HG03097 (cell line): ENCODE measurements around the gene S100A9.

Source experiments
- ATAC-seq: cut with Tn5 transposase; IDR thresholded peaks from one replicate; pipeline ENCODE4 v1.9.1; 2021; ENCODE audit not compliant: unreplicated experiment, low FRiP score

S100A9 gene

DNA sequence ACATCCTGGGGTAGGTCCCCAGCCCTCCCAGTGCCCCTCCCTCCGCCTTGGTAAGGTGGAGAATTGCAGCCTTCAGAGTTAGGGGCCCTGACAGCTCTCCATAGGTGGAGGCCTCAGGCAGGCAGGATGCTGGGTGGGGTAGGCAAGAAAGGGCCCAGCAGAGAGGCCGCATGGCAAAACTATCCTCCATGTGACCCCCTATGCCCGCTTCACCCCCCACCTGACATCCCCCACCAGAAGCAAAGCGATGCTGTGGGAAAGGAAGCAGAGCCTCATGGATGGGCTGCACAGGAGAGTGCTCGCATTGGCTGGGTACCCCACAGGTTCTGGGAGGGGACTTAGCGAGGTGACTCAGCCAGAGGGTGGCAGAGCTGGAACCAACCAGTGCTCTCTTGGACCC is 1.6 kb downstream of the S100A9 start:
- no peak for ATAC-seq

DNA sequence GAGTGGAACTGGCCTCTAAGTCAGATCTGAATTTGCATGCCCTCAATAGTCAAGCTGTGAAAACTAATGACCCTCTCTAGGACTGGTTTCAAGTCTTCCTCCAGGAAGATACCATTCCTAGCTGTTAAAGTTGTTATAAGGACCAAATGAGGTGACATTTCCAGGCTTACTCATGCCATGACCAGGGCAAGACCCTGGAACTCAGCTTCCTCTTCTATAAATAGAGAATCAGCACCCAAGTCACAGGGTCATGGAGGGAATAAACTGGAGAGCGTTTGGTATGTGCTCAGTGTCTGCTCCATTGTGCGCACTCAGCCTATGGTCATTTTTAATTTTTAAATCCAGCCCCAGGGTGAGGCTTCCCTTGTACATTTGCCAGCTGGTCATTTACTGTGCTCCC is 2.5 kb downstream of the S100A9 start:
- no peak for ATAC-seq

DNA sequence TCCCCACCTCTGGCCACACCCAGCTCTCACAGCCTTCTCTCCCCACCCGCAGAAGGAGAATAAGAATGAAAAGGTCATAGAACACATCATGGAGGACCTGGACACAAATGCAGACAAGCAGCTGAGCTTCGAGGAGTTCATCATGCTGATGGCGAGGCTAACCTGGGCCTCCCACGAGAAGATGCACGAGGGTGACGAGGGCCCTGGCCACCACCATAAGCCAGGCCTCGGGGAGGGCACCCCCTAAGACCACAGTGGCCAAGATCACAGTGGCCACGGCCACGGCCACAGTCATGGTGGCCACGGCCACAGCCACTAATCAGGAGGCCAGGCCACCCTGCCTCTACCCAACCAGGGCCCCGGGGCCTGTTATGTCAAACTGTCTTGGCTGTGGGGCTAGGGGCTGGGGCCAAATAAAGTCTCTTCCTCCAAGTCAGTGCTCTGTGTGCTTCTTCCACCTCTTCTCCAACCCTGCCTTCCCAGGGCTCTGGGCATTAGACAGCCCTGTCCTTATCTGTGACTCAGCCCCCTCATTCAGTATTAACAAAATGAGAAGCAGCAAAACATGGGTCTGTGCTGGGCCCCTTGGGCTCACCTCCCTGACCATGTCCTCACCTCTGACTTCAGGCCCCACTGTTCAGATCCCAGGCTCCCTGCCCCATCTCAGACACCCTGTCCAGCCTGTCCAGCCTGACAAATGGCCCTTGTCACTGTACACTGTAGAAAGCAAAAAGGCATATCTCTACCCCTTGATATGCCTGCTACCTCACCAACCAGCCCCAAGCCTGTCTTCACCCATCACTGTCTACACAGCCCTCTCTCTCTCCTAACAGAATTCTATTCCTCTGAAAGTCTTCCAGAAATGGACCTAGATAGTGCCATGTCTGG is 3.2 kb downstream of the S100A9 start:
- ATAC-seq = no peak

DNA sequence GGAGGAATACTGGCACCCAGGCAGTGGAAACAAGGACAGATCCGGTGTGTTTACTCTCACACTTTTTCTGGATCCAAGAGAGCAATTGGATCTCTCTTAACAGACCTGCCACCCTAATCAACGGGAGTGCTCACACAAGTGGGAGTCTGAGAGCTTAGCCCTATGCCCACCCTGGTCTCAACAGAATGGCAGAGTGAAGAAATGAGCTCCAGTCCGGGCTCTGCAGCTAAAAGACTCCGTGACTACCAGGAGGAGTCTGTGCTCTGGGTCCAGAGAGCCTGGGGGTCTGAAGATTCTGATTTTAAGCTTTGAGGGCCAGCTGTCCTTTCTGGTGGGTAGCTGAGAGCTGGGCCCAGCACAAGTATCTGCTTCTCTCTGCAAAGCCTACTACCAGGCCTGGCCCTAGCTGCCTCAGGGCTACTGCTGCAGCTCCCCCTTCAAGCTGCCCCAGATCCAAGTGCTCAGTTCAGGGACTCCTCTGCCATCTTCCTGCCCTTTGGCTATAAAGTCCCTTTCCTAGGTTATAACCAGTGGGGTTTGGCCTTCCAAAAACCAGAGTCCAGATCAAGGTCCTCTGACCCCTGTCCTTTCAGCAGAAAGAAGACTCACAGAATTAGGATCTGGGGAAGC is 3.9 kb downstream of the S100A9 start:
- ATAC-seq = no peak

DNA sequence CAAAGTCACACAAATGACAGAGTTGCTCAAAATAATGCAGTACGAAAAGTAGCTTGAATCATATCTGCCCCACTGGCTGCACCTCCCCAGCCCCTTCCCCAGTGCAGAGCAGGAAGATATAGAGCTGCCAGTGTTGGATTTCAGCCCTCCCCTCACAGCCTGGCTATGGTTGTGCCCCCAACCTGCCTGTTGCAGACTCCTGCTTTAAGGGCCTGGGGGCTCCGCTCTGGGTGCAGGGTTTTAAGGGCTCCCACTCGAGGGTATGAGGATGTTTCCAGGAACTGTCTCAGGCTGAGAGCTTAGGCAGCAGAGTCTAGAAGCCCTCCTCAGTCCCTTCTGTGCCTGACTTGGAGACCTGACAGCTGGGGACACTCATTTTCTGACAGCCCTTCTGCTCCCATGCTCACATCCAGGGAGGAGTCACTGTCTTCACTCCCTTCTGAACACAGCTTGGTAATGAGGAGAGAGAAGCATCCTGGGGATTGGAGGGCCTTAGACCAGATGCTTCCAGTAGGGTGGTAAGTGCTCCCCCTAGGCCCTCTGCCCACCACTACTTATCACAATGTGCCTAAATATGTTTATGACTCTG is 4.6 kb downstream of the S100A9 start:
- no peak for ATAC-seq

DNA sequence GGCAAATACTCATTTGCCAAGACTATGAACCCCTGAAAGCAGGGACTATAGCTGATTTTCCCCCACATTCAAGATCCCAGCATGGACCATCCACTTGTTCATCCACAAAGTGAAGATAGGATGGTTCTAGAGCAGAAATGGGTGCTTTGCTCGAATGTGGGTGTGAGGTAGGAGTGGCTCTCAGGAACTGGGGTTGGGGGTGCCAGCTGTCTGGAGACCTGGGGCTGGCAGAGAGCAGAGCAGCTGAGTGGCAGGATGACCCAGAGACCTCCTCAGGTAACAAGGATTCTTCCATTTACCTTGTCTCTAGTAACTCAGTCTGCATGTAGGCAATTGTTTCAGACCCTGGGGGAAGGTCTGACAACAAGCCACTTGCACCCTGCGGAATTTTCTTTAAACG is 6.0 kb downstream of the S100A9 start:
- ATAC-seq = no peak

DNA sequence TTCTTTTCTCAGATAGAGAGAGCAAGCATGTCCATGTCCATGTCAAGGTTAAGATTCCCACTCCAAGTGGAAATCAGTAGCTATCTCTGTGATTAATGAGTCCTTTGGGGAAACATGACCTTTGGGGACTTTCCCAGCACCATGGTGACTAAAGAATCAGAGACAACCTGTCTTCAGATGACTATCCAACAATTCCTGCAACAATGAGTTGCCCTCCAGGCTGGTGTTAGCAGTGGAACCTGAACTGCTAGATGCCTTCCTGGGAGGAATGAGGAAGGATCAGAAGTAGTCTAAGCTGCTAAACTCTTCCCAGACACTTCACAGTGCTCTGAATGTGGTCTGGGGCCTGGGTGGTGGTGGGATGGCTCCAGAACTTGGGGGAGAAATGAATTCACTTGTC is 6.5 kb downstream of the S100A9 start:
- no peak for ATAC-seq

DNA sequence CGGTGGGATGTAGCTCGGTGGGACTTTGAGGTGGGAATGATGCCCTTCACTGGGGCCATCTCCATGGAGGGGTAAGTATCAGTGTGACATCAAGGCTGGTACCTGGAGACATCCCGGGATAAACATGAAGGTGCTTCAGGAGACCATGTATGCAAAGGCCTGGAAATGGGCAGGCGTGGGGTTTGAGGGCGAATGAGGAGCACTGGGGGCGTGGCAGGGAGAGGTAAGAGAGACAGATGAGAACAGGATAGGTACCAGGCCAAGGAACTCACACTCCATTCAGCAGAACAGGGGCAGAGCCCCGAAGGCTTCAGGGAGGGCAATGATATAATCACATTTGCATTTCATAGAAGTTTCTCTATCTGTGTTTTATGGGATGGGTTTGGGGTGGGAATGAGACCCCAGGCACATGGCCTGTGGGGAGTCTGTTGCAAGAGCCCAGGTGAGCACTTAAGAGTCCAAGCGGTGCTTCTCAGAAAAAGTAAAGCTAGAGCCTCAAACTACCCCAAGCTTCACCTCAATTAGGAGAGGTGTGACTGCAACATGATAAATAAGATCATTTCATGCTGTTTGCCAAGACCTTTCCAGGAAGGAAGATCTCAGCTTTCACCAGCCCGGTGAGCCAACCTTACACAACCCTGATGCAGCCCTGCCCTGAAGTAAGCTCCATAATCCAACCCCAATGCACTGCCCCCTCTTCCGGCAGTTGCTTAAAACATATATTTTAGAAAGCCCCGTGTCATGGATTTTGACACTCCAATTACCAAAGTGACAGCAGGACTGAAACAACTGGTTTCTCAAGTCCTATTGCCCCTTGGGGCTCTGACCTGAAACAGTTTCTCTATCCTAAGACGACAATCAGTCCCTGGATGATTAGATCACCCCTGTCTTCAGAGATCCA is 7.4 kb downstream of the S100A9 start:
- ATAC-seq = no peak

DNA sequence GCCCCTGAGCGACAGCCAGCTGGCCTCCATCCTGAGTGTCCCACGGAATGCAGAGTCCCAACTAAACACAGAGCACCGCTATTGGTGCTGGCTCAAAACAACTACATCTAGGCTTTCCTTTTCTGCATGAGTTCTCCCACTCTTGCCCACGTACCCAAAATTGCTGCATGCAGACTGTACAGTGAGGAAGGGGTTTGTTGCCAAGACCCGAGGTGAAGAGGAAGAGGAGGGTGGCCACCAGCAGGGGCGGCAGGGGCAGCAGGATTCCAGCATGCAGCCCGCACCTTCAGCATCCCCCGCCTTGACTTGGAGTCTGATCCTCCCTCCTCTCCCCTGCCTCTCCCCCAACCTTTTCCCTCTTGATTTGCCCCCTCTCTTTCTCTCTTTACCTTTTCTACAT is 8.0 kb downstream of the S100A9 start:
- ATAC-seq = no peak

DNA sequence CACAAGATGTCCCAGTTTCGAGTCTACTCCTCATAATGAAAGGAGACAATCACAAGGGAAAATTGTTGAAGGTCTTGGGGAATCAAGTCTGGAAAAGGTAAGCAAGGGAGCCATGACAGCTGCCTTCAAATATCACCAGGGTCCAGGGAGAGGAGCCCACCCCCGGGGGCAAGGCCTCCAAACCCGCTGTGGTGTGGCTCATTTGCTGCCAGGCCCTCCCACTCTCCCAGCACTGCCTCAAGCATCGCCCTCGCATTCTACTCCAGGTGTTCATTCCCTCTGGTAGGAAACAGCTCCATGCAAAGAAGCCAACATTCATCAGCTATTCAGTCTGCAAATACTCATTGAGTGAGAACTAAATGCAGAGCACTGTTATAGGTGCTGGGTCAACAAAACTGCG is 8.6 kb downstream of the S100A9 start:
- ATAC-seq = no peak

DNA sequence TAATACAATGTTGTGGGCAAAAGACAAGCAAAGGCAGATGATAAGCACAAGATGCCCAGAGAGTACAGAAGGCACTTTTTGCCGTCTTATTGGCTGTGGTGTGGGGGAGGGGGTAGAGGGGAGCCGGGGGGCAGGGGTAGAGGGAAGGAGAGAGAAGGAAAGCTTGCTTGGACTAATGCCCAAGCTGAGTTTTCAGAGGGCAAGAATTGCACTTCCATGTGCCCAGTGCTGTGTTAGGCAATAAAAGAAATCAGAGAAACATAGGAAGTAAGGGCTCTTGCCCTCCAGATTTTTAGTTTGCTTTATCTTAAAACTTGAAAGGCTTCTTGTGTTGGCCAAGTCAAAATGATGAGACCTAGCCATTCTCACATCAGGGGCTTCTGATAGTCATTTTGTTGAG is 9.4 kb downstream of the S100A9 start:
- no peak for ATAC-seq

DNA sequence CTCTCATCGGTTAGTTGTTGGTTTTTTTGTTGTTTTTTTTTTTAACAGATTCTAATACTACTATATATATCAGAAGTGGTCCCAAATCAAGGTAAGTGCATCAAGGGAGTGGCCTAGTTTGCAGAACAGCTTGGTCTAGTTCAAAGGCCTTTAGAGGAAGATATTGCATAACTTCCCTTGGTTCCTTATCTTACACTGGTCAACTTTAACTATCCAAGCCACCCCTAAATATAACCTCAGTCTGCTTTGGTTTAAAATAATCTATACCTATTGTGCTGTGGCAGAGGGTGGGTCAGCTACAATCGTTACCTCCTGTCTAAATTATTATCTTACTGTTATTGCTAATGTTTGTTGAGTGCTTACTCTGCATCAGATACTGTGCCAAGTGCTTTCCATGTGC is 10.8 kb downstream of the S100A9 start:
- no peak for ATAC-seq

DNA sequence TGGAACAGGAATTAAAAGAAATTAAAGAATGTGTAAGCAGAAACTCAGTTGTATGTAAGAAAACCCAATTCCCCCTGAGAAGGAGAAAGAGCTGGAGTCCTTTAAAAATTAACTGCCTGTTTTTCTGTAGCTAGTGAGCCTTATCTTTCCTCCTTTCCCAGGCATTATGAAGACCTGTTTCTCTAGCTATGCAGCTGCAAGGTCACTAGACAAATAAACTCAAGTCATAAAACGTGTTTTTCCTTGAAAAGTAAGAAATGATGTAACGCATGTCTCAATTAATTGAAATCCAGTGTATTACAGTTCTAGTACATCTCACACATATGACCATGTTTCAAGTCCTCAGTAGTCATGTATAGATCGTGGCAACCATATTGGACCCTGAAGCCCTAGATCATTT is 12.5 kb downstream of the S100A9 start:
- ATAC-seq = no peak

DNA sequence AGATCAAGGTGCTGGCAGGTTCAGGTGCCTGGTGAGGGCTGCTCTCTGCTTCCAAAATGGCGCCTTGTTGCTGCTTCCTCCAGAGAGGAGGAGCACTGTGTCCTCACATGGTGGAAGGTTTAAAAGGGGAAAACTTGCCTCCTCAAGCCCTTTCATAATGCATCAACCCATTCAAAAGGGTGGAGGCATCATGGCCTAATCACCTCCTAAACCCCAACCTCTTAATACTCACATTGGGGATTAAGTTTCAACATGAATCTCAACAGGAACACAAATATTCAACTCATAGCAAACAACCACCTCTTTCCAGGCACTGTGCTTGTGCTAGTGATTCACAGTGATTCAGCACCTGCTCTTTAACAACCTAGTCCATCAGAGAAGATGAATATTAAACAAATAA is 13.6 kb downstream of the S100A9 start:
- no peak for ATAC-seq

DNA sequence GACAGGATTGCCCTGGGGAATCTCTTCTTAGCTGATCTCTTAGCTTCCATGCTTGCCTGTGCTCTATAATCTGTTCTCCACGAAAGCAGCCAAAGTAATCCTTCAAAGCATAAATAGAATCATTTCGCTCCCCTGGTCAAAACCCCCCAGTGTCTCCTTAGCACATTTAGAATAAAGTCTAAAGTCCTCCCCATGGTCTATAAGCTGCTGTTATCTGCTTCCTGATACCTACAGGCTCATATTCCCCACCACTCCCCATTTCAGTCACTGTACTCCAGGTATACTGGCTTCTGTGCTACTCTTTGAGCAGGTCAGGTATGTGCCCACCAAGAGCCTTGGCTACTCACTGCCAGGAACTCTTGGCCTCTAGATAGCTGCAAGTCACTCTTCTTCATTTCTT is 14.9 kb downstream of the S100A9 start:
- ATAC-seq = no peak

DNA sequence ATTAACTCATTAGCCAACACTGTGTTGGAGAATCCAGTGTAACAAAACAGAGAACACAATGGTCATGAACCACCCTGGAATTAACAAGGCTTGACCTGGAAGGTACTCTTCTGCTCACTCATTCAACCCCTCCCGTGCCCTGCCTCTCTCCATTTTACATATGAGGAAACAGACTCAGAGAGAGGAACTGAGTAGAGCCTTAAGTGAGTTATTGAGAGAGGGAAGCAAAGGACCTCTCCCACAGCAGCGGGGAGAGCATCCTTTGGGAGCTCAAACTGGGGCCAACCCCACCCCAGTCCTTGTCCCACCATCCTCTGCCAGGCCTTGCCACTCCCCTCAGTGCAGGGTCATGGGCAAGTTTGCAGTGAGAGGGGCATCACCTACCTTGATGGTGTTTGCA is 16.4 kb downstream of the S100A9 start:
- ATAC-seq = no peak

DNA sequence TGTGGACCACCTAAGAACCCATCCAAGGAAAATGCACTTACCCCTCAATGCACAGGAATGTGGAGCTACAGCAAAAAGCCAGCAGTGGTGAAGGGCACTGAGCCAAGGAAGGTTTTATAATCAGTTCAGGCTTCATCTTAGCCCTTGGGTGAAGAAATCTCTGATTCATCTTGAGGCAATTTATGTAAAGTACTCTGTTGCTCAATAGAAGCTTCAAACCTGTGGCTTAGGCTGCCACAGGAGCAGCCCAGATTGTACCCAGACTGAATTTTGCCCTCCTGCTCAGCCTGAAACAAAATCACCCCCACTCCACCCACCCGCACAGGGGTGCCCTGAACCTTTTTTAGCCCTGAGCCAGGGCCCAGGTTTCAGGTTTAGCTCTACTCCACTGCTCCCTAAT is 17.9 kb downstream of the S100A9 start, which contains the start of gene S100A12:
Gene S100A12, minus strand, starts transcription at position 111 of the 400 bp plus-strand sequence. CDS start 1,029 bp downstream, outside the sequence.
- no peak for ATAC-seq

DNA sequence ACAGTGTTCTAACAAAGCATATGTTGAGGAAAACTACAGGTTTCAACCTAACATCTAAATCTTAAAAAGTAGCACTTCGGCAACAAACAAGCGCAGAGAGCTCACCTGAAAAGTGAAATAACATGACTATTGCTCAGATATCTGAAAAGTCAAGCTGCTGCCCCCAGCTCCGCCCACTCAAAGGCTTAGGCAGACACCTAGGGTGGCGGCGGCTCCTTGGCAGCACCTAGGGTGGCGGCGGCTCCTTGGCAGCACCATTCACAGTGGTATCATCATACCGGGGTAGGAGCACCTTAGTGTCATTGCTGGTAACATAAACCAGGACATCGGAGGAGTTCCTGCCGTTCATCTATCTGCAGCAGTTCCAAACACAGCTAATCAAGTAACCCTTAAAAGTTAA is 21.9 kb downstream of the S100A9 start:
- no peak for ATAC-seq

DNA sequence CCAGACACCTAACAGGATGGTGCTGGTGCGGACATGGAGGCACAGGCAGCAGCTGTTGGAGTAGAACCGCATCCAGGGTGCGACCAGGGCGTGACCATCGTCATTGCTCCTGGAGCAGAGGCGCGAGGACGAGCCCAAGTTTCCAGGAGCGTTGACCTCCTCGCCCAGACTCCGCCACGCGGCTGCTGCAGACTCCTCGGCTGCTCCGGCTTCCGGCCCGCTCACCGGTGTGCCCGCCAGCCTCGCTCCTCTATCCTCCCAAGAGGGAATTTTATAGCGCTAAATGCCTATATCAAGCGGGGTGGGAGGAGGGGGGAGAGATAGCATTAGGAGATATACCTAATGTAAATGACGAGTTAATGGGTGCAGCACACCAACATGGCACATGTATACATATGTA is 23.1 kb downstream of the S100A9 start:
- ATAC-seq = no peak

DNA sequence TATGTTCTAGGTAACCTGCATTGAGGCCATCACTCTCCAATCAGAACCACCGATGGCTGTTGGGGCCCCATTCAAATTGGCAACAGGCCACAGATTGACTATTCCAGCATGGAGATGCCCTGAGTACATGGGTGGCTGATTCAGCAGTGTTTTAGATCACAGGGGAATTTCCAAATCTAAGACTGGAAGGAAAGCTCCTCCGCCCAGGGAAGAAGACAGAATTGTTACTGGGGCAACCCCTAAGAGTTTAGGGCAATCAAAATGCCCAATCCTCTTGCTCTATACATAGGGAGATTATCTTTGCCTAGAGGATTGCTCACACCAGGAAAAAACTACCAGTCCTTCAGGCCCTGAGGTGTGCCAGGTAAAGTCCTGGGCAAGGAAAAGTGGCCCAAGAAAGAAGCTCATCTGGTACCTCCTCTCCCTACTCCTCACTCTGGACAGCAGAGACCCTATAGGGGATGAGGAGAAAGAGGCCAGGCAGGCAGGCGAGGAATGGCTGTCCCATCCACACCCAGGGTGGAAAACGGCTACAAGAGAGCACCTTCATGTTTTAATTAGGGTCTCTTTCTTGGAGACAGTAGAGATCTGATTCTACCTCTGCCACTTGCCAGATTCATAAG is 27.4 kb downstream of the S100A9 start:
- no peak for ATAC-seq
